Activated naive CD4-positive, alpha-beta T cell treated with anti-CD3 and anti-CD28 coated beads, Interleukin-2, amount 50 U/mL, for 16 hours (primary cell): Measurements from ENCODE around the gene RCCD1.

Experiments
- DNase-seq: peaks from one replicate; pipeline ENCODE4 v3.0.0-alpha.2; 2020

Gene RCCD1

DNA sequence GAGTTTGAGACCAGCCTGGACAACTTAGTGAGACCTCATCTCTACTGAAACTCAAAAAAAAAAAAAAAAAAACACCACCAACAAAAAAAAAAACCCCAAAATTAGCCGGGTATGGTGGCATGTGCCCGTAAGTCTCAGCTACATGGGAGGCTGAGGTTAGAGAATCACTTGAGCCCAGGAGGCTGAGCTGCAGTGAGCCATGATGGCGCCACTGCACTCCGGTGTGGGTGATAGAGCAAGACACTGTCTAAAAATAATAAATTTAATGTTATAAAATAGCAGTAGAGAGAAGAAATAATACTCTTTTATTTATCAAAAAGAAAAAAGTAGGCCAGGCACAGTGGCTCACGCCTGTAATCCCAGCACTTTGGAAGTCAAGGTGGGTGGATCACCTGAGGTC, 17.4 kb downstream of the RCCD1 start:
- no peak for DNase-seq

DNA sequence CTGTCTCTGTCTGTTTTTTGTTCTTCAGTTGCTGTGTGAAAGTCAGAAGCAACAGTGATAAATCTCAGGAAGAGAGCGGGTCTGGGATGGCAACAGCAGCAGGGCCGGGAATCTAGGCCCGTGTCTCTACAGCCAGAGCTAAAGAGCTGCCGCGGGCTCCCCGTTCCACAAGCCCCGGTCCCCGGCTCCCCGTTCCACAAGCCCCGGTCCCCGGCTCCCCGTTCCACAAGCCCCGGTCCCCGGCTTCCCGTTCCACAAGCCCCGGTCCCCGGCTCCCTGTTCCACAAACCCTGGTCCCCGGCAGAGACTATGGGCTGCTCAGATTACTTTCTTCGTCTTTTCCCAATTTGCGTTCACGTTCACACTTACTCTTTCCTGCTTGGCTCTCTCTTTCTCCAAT, 19.5 kb downstream of the RCCD1 start:
- no peak for DNase-seq

DNA sequence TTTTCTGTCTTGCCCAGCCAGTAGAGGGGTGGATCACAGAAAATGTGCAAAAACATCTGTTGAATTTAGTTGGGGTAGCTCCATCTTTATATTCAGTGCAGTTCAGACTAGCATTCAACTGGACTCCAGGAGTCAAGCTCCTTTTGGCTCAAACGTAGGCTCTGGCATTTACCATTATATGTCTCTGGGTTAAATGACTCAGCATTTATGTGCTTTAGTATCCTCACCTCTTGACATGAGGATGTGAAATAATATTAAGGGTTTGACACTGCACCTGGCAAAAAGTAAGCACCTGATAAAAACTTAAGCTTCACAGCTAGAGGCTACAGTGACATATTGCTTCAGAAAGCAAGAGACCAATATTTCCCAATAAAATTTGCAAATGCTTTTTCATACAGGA, 24.9 kb downstream of the RCCD1 start:
- DNase-seq, result no peak

DNA sequence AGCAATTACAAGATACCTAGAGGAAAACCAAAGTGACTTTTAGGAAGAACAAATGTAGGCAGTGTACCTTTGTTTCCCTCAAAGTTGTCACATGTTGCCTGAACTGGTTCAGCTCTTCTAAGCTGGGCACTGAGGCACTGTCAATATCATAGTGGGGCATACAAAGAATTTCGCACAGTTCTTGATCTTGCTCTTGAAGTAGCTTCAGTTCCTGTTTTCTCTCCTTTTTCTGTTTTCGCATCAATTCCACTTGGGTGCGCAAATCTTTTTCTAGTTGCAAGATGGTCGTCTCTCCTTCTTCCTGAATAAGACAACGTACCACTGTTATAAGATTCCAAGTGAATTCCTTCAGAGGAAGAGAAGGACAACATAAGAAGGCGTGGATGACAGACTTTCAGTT, 27.0 kb downstream of the RCCD1 start:
- no peak for DNase-seq

DNA sequence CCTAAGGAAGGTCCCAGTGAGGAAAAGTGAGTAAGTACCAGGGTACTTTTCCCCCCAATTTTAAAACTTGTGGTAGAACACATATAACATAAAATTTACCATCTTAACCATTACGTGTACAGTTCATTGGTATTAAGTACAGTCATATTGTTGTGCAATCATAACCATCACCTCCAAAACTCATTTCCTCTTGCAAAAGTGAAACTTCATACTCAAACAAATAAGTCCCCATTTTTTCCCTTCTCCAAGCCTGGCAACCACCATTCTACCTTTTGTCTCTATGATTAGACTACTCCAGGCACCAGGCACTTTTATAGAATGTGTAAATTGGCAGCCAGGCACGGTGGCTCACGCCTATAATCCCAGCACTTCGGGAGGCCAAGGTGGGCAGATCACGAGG, 27.5 kb downstream of the RCCD1 start:
- no peak for DNase-seq

DNA sequence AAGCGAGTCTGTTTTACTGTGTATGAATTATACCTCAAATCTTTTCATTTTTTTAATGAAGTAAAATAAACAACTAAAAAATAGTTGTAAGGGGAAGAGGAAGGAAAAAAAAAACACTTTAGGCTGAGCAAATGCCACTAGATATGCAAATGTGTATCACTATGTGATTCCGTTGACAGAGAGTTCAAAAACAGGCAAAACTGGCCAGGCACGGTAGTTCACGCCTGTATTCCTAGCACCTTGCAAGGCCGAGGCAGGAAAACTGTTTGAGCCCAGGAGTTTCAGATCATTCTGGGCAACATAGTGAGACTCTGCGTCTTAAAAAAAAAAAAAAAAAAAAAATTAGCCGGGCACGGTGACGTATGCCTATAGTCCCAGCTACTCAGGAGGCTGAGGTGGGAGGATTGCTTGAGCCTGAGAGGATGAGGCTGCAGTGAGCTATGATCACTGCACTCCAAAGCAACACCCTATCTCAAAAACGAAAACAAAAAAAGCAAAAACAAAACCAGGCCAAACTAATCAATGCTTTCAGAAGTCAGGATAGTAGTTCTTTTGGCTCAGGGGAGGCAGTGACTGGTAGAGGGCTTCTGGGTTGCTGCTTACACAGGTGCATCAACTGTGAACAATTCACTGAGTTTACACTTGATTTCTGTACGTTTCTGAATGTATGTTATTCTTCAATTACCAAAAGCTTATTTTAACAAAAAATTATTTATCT, 32.3 kb downstream of the RCCD1 start:
- no peak for DNase-seq

DNA sequence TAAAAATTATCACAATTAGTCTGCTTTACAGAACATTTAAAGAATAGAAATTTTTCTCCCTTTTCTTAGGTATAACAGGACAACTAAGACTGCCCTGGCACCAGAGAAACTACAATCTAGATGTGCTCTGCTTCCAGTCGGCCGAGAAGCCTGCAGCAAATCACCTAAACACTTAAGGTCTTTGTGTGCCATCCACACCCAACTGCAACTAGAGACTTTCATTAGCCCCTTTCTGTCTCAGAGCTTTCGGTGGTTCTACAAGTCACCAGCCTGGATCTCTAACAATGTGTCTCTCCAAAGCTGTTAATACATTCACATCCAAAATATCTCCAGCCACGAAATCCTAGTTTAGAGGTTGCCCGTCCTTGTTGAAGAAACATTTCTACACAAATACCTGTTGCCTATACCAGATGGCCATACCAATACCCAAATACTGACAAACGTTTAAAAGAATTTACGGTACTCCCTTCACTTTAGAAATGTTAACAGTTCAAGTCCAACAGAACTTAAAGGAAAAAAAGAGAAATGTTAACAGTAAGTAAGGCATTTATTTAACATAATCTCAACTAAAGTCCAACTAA, 33.0 kb downstream of the RCCD1 start:
- DNase-seq, result no peak

DNA sequence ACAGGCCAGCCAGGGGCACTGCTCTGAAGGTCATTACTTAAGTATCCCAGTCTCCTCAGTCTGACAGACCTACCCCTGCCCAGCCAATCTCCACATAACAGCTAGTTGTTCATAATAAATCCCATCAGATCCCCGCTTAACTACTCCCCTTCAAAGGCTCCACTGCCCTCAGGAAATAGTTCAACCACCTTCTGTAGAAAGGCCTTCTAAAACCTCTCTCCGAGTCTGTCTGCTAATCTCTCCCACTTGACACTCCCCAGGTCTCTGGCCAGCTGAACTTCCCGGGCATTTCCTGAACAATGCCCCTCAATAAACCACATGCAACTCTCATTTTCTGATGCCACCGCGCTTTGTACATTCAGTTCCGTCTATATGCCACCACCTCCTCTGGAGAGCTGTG, 33.6 kb downstream of the RCCD1 start:
- DNase-seq, result no peak

DNA sequence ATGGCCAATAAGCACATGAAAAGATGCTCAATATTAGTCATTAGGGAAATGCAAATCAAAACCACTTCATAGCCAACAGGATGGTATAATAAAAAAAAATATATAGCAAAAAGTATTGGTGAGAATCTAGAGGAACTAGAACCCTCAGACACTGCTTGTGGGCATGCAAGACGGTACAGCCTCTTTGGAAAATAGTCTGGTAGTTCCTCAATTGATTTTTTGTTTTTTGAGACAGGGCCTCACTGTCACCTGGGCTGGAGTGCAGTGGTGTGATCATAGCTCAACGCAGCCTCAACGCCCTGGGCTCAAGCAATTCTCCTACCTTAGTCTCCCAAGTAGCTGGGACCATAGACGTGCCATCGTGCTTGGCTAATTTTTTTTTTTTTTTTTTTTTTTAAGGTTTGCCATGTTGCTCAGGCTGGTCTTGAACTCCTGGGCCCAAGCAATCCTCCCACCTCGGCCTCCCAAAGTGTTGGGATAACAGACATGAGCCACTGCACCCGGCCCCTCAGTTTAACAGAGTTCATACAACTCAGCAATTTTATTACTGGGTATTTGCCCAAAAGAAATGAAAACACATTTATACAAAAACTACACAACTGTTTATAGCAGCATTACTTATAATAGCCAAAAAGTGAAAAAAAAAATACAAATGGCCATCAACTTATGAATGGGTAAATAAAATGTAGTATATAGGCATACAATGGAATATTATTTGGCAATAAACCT, 34.5 kb downstream of the RCCD1 start:
- DNase-seq, result no peak

DNA sequence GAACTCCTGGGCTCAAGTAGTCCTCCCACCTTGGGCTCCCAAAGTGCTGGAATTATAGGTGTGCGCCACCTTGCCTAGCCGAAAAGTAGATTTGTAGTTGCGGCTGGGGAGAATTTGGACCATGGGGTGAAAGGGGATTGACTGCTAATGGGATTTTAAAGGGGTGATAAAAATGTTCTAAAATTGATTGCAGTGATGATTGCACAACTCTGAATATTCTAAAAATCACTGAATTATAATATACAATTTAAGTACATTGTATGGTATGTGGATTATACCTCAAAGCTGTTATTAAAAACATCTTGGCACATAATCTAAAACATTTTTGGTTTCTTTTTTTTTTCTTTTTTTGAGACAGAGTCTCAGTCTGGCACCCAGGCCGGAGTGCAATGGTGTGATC, 35.8 kb downstream of the RCCD1 start:
- no peak for DNase-seq

DNA sequence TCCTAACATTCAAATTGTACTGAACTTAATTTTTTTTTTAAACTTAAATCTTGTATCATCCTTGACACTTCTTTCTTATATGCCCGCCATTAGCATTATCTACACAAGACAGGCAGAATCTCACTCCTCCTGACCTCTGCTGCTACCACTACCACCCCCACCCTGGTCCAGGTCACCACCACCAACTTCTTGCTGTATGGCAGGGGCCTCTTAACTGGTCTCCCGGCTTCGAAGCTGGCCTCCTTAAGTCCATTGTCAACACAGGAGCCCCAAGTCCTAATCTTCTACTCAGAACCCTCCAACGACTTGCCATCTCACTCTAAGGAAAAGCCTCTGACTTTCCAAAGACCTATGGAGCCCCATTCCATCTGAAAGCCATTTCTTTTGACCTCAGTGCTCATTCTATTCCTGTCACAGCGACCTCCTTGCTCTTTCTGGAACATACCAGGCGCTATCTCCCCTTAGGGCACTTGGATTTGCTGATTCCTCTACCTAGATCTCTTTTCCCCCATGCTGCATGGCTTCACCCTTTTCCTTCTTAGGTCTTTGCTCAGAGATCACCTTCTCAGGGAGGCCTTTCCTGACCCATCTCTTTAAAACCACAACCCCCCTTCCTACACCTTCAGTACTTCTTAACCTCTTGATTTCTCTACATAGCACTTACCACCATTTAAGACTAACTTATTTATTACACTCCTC, 37.1 kb downstream of the RCCD1 start:
- DNase-seq, result no peak

DNA sequence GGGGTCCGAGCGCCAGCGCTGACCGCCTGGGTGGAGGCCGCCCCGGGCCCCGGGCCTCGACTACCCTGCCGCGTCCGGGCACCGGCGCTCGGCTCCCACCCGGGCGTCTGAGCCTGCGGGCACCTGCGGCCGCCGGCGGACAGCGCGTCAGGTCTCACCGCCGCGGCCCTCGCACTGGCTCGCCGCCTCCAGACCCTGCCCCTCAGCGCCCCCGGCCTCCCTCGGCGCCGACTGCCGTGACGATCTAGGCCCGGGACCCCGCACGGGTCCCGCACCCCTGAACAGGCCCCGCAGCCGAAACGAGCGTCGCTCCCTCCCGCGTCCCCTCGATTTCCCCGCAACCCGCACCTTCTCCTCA, 39.4 kb downstream of the RCCD1 start:
- DNase-seq, result no peak

DNA sequence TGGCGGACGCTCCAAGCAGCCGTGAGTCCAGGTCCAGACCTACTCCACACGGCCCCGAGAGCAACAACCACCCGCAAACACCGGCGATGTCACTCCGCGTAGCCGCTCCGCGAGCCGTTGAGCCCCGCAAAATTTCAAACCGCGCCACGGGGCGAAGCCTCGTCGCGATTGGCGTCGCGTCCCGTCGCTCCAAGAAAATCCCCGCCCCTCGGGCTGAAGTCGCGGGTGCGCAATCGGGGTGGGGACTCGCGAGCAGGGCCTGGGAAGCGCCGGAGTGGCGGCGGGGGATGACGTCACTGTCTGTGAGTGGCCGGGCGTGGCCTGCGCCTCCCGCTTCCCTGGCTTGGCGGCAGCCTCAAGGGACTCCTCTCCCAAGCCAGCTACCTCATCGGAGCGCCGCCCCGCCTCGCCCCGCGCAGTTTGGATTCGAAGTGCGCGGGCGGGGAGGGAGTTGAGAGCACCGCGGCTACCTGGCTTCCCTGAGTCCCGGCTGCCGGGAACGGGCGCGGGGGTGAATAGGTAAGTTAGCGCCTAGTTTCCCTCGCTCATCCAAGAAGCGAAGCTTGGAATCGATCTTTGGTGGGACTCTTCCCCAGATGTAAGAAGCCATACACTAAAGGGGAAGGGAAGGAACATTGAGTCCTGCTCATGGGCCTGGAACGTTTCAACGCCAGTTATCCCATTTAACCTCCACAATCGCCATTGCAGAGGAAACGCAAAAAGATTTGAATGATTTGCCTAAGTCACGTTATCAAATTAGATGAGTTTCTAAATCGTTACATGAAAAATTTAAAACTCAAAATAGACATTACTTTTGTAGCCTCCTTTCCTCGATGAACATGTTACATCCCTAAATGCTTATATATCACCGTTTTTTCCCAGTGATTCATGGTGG, 40.0 kb downstream of the RCCD1 start, which contains the start of gene PRC1:
Gene PRC1, minus strand, starts transcription at position 119 of the 895 bp plus-strand sequence. Its CDS starts 118 bp downstream, at position 1.
- peak; percentile 97 for DNase-seq

DNA sequence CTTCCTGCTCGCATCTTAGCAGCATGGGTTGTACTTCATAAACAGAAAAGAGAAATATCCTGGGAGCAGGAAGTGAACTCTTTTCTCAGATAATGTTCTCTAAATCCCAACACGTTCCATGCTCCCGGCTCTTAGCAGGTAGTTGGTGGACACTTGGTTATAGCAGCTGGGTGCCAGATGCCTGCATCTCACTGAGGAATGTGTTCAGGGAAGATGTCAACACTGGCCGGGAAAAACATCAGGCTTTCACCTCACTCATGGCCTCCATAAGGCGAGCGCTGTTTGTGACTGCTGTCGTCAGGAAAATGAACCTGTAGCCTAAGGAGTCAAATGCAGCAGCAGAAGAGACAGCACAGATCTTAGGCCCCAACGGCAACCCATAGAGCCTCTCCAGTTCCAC, 44.1 kb downstream of the RCCD1 start:
- DNase-seq, result no peak

DNA sequence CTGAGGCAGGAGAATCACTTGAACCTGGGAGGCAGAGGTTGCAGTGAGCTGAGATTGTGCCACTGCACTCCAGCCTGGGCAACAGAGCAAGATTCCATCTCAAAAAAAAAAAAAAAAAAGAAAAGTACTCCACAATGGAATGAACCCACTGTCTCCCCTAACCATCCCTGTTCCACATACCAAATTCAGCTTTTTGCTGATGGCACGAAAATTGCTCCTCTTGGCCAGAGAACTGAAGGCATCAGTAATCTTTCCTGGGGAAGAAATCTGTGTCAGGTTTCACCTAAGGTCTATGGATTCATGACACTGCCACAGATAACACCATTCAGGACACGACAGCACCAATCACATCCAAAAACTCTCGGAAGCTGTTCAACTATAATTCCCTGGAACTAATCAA, 46.5 kb downstream of the RCCD1 start:
- DNase-seq, result no peak

DNA sequence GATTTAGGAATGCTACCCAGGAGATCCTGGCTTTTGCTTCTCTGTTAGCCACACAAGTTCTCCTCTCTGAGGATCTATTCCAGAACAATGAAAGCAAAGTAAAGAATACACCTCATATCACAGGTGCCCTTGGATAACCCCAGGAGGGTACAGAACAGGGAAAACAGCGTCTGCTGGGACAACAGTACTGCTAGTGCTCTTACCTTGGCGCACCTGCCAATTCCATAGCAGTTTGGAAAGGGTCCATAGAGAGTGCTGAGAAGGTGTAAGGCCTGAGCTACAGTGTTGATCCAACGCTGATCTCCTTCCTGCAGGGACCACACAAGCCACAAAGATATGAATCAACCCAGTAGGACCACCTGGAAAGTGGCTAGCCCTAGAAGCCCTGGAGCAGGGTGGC, 52.6 kb downstream of the RCCD1 start:
- no peak for DNase-seq
